DND-41 (cell line): ENCODE results near the gene PAPSS2.

Experiments
- CTCF ChIP-seq: IDR thresholded peaks from 2 replicates; pipeline ENCODE4 v1.5.1; 2012; ENCODE audit warnings: borderline replicate concordance, low read length, moderate library complexity, mild to moderate bottlenecking; ENCODE audit not compliant: poor library complexity, severe bottlenecking; ENCODE audit errors: extremely low read depth
- EZH2 ChIP-seq: IDR thresholded peaks from 3 replicates; pipeline ENCODE4 v1.6.1; 2012; ENCODE audit warnings: borderline replicate concordance, low read depth, mild to moderate bottlenecking, moderate library complexity, low read length, inconsistent platforms; ENCODE audit not compliant: severe bottlenecking

GRCh38 chr10:87677595-87677994 lies 17.9 kb downstream of the PAPSS2 start:
- TF ChIP-seq CTCF (no peak), EZH2 (no peak)
